WTC11 (cell line): ENCODE measurements around the gene GASK1B. TPM values are rescaled to one million over a fixed set of nuclear protein-coding genes. Genes with fewer than 3 reads are reported as not detected.

Experiments used
- ATAC-seq: fragments of 200-7000 bp; cut with Tn5 transposase; 2 replicates; pipeline ENCODE4 v1.10.0; 2021; ENCODE audit warnings: mild to moderate bottlenecking, moderate library complexity
- CTCF ChIA-PET: fragments of 300-600 bp; sonication (Branson Sonifier 250); formaldehyde crosslinking; loops from one replicate; lab custom pipeline; 2021; ENCODE audit warnings: antibody characterized with exemption; lab: Charles Lee
- POLR2A ChIA-PET: fragments of 350-600 bp; sonication (Branson Sonifier 250); formaldehyde crosslinking; loops from one replicate; lab custom pipeline; 2021; ENCODE audit warnings: antibody characterized with exemption; lab: Charles Lee
- DNase-seq: peaks from one replicate; pipeline ENCODE4 v3.0.0; 2021; ENCODE audit warnings: low spot score
- H3K27ac Mint-ChIP-seq: 2 replicates; pipeline ENCODE4 v1.8.0; 2021; ENCODE audit warnings: mixed read lengths
- H3K27me3 Mint-ChIP-seq: 2 replicates; pipeline ENCODE4 v1.8.0; 2021; ENCODE audit warnings: low read depth, mild to moderate bottlenecking, moderate library complexity, mixed read lengths
- H3K36me3 Mint-ChIP-seq: 2 replicates; pipeline ENCODE4 v1.8.0; 2021; ENCODE audit warnings: mixed read lengths
- H3K4me1 Mint-ChIP-seq: 2 replicates; pipeline ENCODE4 v1.8.0; 2022; ENCODE audit warnings: mixed read lengths
- H3K4me3 Mint-ChIP-seq: 2 replicates; pipeline ENCODE4 v1.8.0; 2021; ENCODE audit warnings: mild to moderate bottlenecking, moderate library complexity, mixed read lengths
- H3K9me3 Mint-ChIP-seq: 2 replicates; pipeline ENCODE4 v1.8.0; 2021; ENCODE audit warnings: mixed read lengths
- ARID4B ChIP-seq: sonication (generic); formaldehyde crosslinking; IDR thresholded peaks from 2 replicates; pipeline ENCODE4 v1.8.0; 2023; ENCODE audit warnings: missing genetic modification reagents, mild to moderate bottlenecking, borderline replicate concordance
- ATF1 ChIP-seq: sonication (generic); formaldehyde crosslinking; IDR thresholded peaks from 2 replicates; pipeline ENCODE4 v1.8.1; 2023; ENCODE audit warnings: mild to moderate bottlenecking, moderate library complexity, missing genetic modification reagents
- CTCF ChIP-seq: fragments of 200-600 bp; IDR thresholded peaks from 2 replicates; pipeline ENCODE4 v1.8.0; 2022; ENCODE audit warnings: antibody characterized with exemption
- E2F4 ChIP-seq: sonication (generic); formaldehyde crosslinking; IDR thresholded peaks from 2 replicates; pipeline ENCODE4 v1.8.1; 2022; ENCODE audit warnings: low read depth, mild to moderate bottlenecking, moderate library complexity, missing genetic modification reagents, borderline replicate concordance
- ELF4 ChIP-seq: sonication (generic); formaldehyde crosslinking; IDR thresholded peaks from 2 replicates; pipeline ENCODE4 v1.8.1; 2022; ENCODE audit warnings: low read depth, mild to moderate bottlenecking, moderate library complexity, missing genetic modification reagents
- ERG ChIP-seq: fragments of 250-450 bp; sonication (Bioruptor Pico); IDR thresholded peaks from 2 replicates; pipeline ENCODE4 v1.8.0; 2021; ENCODE audit warnings: mild to moderate bottlenecking
- GTF2I ChIP-seq: fragments of 250-450 bp; sonication (Bioruptor Pico); conservative IDR thresholded peaks from 2 replicates; pipeline ENCODE4 v1.4.0; 2021; ENCODE audit warnings: mild to moderate bottlenecking
- JUN ChIP-seq: sonication (generic); formaldehyde crosslinking; IDR thresholded peaks from 2 replicates; pipeline ENCODE4 v1.8.0; 2023; ENCODE audit warnings: mild to moderate bottlenecking, missing genetic modification reagents
- MXD4 ChIP-seq: fragments of 250-450 bp; sonication (Bioruptor Pico); IDR thresholded peaks from 2 replicates; pipeline ENCODE4 v1.8.0; 2021; ENCODE audit warnings: mild to moderate bottlenecking, moderate library complexity, borderline replicate concordance
- MYBL2 ChIP-seq: sonication (generic); formaldehyde crosslinking; IDR thresholded peaks from 2 replicates; pipeline ENCODE4 v1.8.1; 2023; ENCODE audit warnings: mild to moderate bottlenecking, moderate library complexity, missing genetic modification reagents
- NFE2L1 ChIP-seq: sonication (generic); formaldehyde crosslinking; IDR thresholded peaks from 2 replicates; pipeline ENCODE4 v1.8.1; 2023; ENCODE audit warnings: missing genetic modification reagents
- SOX15 ChIP-seq: fragments of 250-450 bp; sonication (Bioruptor Pico); IDR thresholded peaks from 2 replicates; pipeline ENCODE4 v1.9.0; 2021; ENCODE audit warnings: mild to moderate bottlenecking
- TEAD1 ChIP-seq: sonication (generic); formaldehyde crosslinking; IDR thresholded peaks from 2 replicates; pipeline ENCODE4 v1.8.0; 2022; ENCODE audit warnings: mild to moderate bottlenecking, missing genetic modification reagents
- TP53 ChIP-seq: sonication (generic); formaldehyde crosslinking; IDR thresholded peaks from 2 replicates; pipeline ENCODE4 v1.8.1; 2023; ENCODE audit warnings: mild to moderate bottlenecking, missing genetic modification reagents
- USF1 ChIP-seq: sonication (generic); formaldehyde crosslinking; IDR thresholded peaks from 2 replicates; pipeline ENCODE4 v1.8.0; 2022; ENCODE audit warnings: mild to moderate bottlenecking, missing genetic modification reagents
- ZNF121 ChIP-seq: sonication (generic); formaldehyde crosslinking; IDR thresholded peaks from 2 replicates; pipeline ENCODE4 v1.8.0; 2023; ENCODE audit warnings: missing genetic modification reagents
- ZNF219 ChIP-seq: sonication (generic); formaldehyde crosslinking; IDR thresholded peaks from 2 replicates; pipeline ENCODE4 v1.8.0; 2023; ENCODE audit warnings: missing genetic modification reagents, mild to moderate bottlenecking, borderline replicate concordance
- ZNF317 ChIP-seq: sonication (generic); formaldehyde crosslinking; IDR thresholded peaks from 2 replicates; pipeline ENCODE4 v1.8.1; 2023; ENCODE audit warnings: low read depth, mild to moderate bottlenecking, moderate library complexity, missing genetic modification reagents, borderline replicate concordance
- total RNA-seq: library from RNA; stranded (reverse); gene quantifications from 3 replicates; pipeline ENCODE4 v1.2.3, GENCODE V29; 2021

GASK1B gene
- total RNA-seq, 1 experiment from 2014 or later: 0.24 TPM

- TF ChIP-seq CTCF (no peak), ELF4 (no peak), USF1 (CRISPR knock-in tag) (no peak), GTF2I (no peak)
Observed at GRCh38 chr4:158200214-158200613, 27.4 kb upstream of the GASK1B start (continued).

GRCh38 chr4:158197194-158197776, 24.5 kb upstream of the GASK1B start:
- H3K4me3 Mint-ChIP-seq: no peak overlapping the region
- DNase-seq (no peak), ATAC-seq (no peak)
- TF ChIP-seq ZNF317 (no peak), TEAD1 (CRISPR knock-in tag) (no peak), USF1 (CRISPR knock-in tag) (no peak), NFE2L1 (no peak), MXD4 (CRISPR knock-in tag) (no peak), ZNF121 (no peak), ZNF219 (no peak), E2F4 (CRISPR knock-in tag) (no peak), TP53 (CRISPR knock-in tag) (no peak), SOX15 (no peak), ARID4B (CRISPR knock-in tag) (no peak), ATF1 (CRISPR knock-in tag) (no peak), JUN (CRISPR knock-in tag) (no peak), MYBL2 (CRISPR knock-in tag) (no peak), ERG (CRISPR knock-in tag) (no peak)
- H3K9me3 Mint-ChIP-seq: no peaks in the 10 kb centered on the region
- H3K36me3 Mint-ChIP-seq: no peaks in the 10 kb centered on the region
- POLR2A ChIA-PET: no interaction called here
- H3K27me3 Mint-ChIP-seq: no peaks in the 10 kb centered on the region
- CTCF ChIA-PET: no interaction called here
- no peak overlapping the region for H3K27ac Mint-ChIP-seq
- peaks cover 4% of the 10 kb centered on the region for H3K4me1 Mint-ChIP-seq
